Keratinocyte (primary cell): Measurements from ENCODE around the gene UBE2D4. TPM values are rescaled to one million over a fixed set of nuclear protein-coding genes. Genes with fewer than 3 reads are reported as not detected.
A peak's percentile ranks its signal among the peaks of the same experiment; 100 is the strongest.

ENCODE experiments used
- DNase-seq: peaks from one replicate; pipeline ENCODE4 v3.0.0-alpha.2; 2011; ENCODE audit warnings: low read depth, missing footprints, low spot score
- FAIRE-seq: peaks from 2 replicates; lab custom pipeline; 2011; peaks lifted over from hg19 to GRCh38; lab: Jason Lieb, UNC
- H2AFZ ChIP-seq: 2 replicates; pipeline ENCODE4 v1.6.0; 2012; ENCODE audit warnings: low read length, control low read depth, inconsistent platforms; ENCODE audit not compliant: control insufficient read depth
- H3K27ac ChIP-seq: 2 replicates; pipeline ENCODE4 v1.5.1; 2011; ENCODE audit warnings: low read length; ENCODE audit not compliant: control insufficient read depth, insufficient read depth
- H3K27me3 ChIP-seq: 3 replicates; pipeline ENCODE4 v1.6.0; 2011; ENCODE audit warnings: low read length; ENCODE audit not compliant: control insufficient read depth, insufficient read depth; ENCODE audit errors: extremely low read depth
- H3K36me3 ChIP-seq, 2 experiments: 2 replicates in 1 of 2; 3 replicates in 1 of 2; pipeline ENCODE4 v1.5.1; 2011; ENCODE audit warnings: low read length in 2 of 2, mild to moderate bottlenecking in 1 of 2; ENCODE audit not compliant: control insufficient read depth in 2 of 2, insufficient read depth in 2 of 2; ENCODE audit errors: extremely low read depth in 1 of 2
- H3K4me1 ChIP-seq: 3 replicates; pipeline ENCODE4 v1.5.1; 2011; ENCODE audit warnings: low read length; ENCODE audit not compliant: control insufficient read depth, insufficient read depth; ENCODE audit errors: extremely low read depth
- H3K4me2 ChIP-seq: 3 replicates; pipeline ENCODE4 v1.6.0; 2011; ENCODE audit warnings: low read depth, low read length; ENCODE audit not compliant: control insufficient read depth, insufficient read depth; ENCODE audit errors: extremely low read depth
- H3K4me3 ChIP-seq, 3 experiments: fragments of 200-600 bp in 1 of 3; sonication (generic) in 1 of 3; 2 replicates in 2 of 3; 3 replicates in 1 of 3; pipeline ENCODE4 v1.5.1; 2011 to 2016; ENCODE audit warnings: low read length in 3 of 3, mild to moderate bottlenecking in 3 of 3, control low read depth in 2 of 3, inconsistent platforms in 1 of 3, low read depth in 1 of 3, mixed read lengths in 1 of 3, mixed run types in 1 of 3, moderate library complexity in 1 of 3; ENCODE audit not compliant: control insufficient read depth in 2 of 3, insufficient read depth in 2 of 3; ENCODE audit errors: extremely low read depth in 1 of 3
- H3K79me2 ChIP-seq: 2 replicates; pipeline ENCODE4 v1.6.0; 2012; ENCODE audit warnings: low read length; ENCODE audit not compliant: control insufficient read depth, insufficient read depth
- H3K9ac ChIP-seq: 3 replicates; pipeline ENCODE4 v1.6.0; 2011; ENCODE audit warnings: low read length; ENCODE audit not compliant: control insufficient read depth, insufficient read depth; ENCODE audit errors: extremely low read depth
- H3K9me1 ChIP-seq: 3 replicates; pipeline ENCODE4 v1.6.0; 2011; ENCODE audit warnings: low read length; ENCODE audit not compliant: control insufficient read depth, insufficient read depth; ENCODE audit errors: extremely low read depth
- H3K9me3 ChIP-seq: 2 replicates; pipeline ENCODE4 v1.5.1; 2012; ENCODE audit warnings: low read depth, low read length; ENCODE audit not compliant: control insufficient read depth
- H4K20me1 ChIP-seq: 3 replicates; pipeline ENCODE4 v1.6.0; 2011; ENCODE audit warnings: low read length; ENCODE audit not compliant: control insufficient read depth, insufficient read depth; ENCODE audit errors: extremely low read depth
- CTCF ChIP-seq, 3 experiments: IDR thresholded peaks in 1 of 3; conservative IDR thresholded peaks in 1 of 3; optimal IDR thresholded peaks in 1 of 3; 2 replicates in 2 of 3; 3 replicates in 1 of 3; pipeline versions ENCODE3 to v1.5.1; 2011; ENCODE audit warnings: low read length in 3 of 3, mild to moderate bottlenecking in 3 of 3, moderate library complexity in 2 of 3, control low read depth in 1 of 3, inconsistent platforms in 1 of 3; ENCODE audit not compliant: insufficient read depth in 2 of 3; ENCODE audit errors: extremely low read depth in 1 of 3
- EZH2 ChIP-seq: IDR thresholded peaks from one replicate; pipeline ENCODE4 v1.6.1; 2012; ENCODE audit warnings: inconsistent platforms, mild to moderate bottlenecking, low read length, moderate library complexity
- dilution Hi-C: fragments of 300-500 bp; cut with MboI; formaldehyde crosslinking; loops from one replicate; pipeline ENCODE4 v1.7.0; 2020; ENCODE audit warnings: low sequenced_read_pairs; ENCODE audit not compliant: extremely low pct_ligation_motif_present
- polyA plus RNA-seq, 5 experiments: library from polyadenylated mRNA; depleted of rRNA in 3 of 5; stranded (reverse) in 3 of 5; stranded (forward) in 1 of 5; unstranded in 1 of 5; fragments of >200 nt; gene quantifications; 1 replicate in 1 of 5; 2 replicates in 3 of 5; 3 replicates in 1 of 5; pipeline versions ENCODE4 v1.2.1 to v1.2.3, GENCODE V29; 2011 to 2012; ENCODE audit warnings: missing spikeins in 2 of 5, low read depth in 1 of 5, low replicate concordance in 1 of 5

Gene UBE2D4
- polyA plus RNA-seq, 1 donor (not counting 4 experiments of a cell fraction or from before 2014, with no cell fraction given) = 8.1 TPM

- Histone ChIP-seq H3K36me3 (peaks cover 38 to 53% of the 10 kb centered on the region in 2 experiments), H4K20me1 (no peaks in the 10 kb centered on the region), H3K9me1 (no peaks in the 10 kb centered on the region), H3K4me3 (no peak overlapping the region), H3K79me2 (no peaks in the 10 kb centered on the region), H3K4me1 (peaks cover 10% of the 10 kb centered on the region), H3K27ac (no peak overlapping the region), H3K9ac (no peak overlapping the region), H3K9me3 (no peaks in the 10 kb centered on the region), H2AFZ (no peak overlapping the region), H3K4me2 (no peak overlapping the region), H3K27me3 (no peaks in the 10 kb centered on the region)
- DNase-seq = no peak
- TF ChIP-seq EZH2 (no peak), CTCF (optimal IDR thresholded peaks at IDR 0.05 in 1 of 3, IDR thresholded peaks at IDR 0.05 in 1 of 3, conservative IDR thresholded peaks at IDR 0.05 in 1 of 3; ENCODE audit: extremely low read depth in 1 of 3, insufficient read depth in 2 of 3, low read length in 3 of 3) (no peak)
- no peak for FAIRE-seq
- dilution Hi-C loops = no loop called here
Observed at GRCh38 chr7:43877968-43878864, 48.0 kb upstream of the UBE2D4 start.

GRCh38 chr7:43878867-43879266, 47.4 kb upstream of the UBE2D4 start:
- Histone ChIP-seq H3K9me3 (no peaks in the 10 kb centered on the region), H3K36me3 (peaks cover 41 to 55% of the 10 kb centered on the region in 2 experiments), H3K9me1 (no peaks in the 10 kb centered on the region), H3K4me2 (no peak overlapping the region), H2AFZ (no peak overlapping the region), H3K79me2 (no peaks in the 10 kb centered on the region), H3K27ac (peak overlapping the region; percentile 33), H3K27me3 (no peaks in the 10 kb centered on the region), H4K20me1 (no peaks in the 10 kb centered on the region), H3K9ac (no peak overlapping the region), H3K4me1 (peaks cover 4% of the 10 kb centered on the region), H3K4me3 (no peak overlapping the region)
- no peak for FAIRE-seq
- DNase-seq = no peak
- TF ChIP-seq EZH2 = no peak
- no peak for TF ChIP-seq CTCF (optimal IDR thresholded peaks at IDR 0.05 in 1 of 3, IDR thresholded peaks at IDR 0.05 in 1 of 3, conservative IDR thresholded peaks at IDR 0.05 in 1 of 3; ENCODE audit: extremely low read depth in 1 of 3, insufficient read depth in 2 of 3, low read length in 3 of 3)
- dilution Hi-C loops = no loop called here
